SJSA1 (cell line): ENCODE measurements around the gene SERPINF2. TPM values are rescaled to one million over a fixed set of nuclear protein-coding genes. Genes with fewer than 3 reads are reported as not detected.
"Not testable (repeated sequence)": the region's sequence is repeated elsewhere in the genome, so short reads cannot be mapped to it uniquely, and the experiment has no call there.

Experiments used
- DNase-seq, 2 experiments: peaks; one replicate each; pipeline ENCODE4 v3.0.0-alpha.2; 2015 to 2020; ENCODE audit warnings: low spot score in 2 of 2, low read depth in 1 of 2
- H3K27ac ChIP-seq: fragments of 250-450 bp; sonication (Bioruptor Pico); 2 replicates; pipeline ENCODE4 v1.5.1; 2020; ENCODE audit warnings: mild to moderate bottlenecking, moderate library complexity
- H3K27me3 ChIP-seq: fragments of 250-450 bp; sonication (Bioruptor Pico); replicated peaks from 2 replicates; pipeline ENCODE4 v1.5.1; 2020; ENCODE audit warnings: mild to moderate bottlenecking, moderate library complexity
- H3K36me3 ChIP-seq: fragments of 250-450 bp; sonication (Bioruptor Pico); 2 replicates; pipeline ENCODE4 v1.5.1; 2020; ENCODE audit warnings: mild to moderate bottlenecking
- H3K4me1 ChIP-seq: fragments of 250-450 bp; sonication (Bioruptor Pico); replicated peaks from 2 replicates; pipeline ENCODE4 v1.6.1; 2021; ENCODE audit warnings: mild to moderate bottlenecking
- H3K4me3 ChIP-seq: fragments of 250-450 bp; sonication (Bioruptor Pico); 2 replicates; pipeline ENCODE4 v1.5.1; 2020; ENCODE audit warnings: mild to moderate bottlenecking
- H3K9me3 ChIP-seq: fragments of 250-450 bp; sonication (Bioruptor Pico); replicated peaks from 2 replicates; pipeline ENCODE4 v1.5.1; 2020; ENCODE audit warnings: mild to moderate bottlenecking
- total RNA-seq: library from RNA; depleted of rRNA; stranded (reverse); fragments of >200 nt; shearing (Covaris generic); gene quantifications from 2 replicates; pipeline ENCODE4 v1.2.3, GENCODE V29; 2014

SERPINF2 gene
- total RNA-seq, 1 experiment from 2014 or later = not detected

DNA sequence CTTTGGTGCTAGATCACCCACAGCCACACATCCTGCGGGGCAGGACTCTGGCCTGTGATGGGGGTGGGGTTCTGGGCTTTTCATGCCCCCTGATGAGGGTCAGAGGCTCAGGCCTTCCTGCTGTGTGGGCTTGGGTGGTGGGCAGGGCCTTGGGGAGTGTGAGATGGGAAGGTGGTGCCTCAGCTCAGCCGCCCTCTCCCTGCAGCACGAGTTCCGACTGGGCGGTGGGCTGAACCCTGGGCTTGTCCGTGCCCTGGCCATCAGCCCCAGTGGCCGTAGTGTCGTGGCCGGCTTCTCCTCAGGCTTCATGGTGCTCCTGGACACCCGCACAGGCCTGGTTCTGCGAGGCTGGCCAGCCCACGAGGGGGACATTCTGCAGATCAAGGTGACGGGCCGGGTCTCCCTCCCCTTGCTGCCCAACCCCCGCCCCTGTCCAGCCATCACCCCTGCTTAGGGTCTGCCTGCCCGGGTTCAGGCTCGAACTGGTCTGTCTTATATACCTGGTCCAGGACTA lies 6.8 kb upstream of the SERPINF2 start:
- no peak overlapping the region for H3K27ac ChIP-seq
- no peaks in the 10 kb centered on the region; the same call in 1 of the 2 replicates for H3K36me3 ChIP-seq
- peak in 1 of 2 experiments; percentile 41 for DNase-seq
- H3K9me3 ChIP-seq = no peaks in the 10 kb centered on the region
- H3K4me1 ChIP-seq = peaks cover 6% of the 10 kb centered on the region; the same call in 1 of the 2 replicates
- H3K27me3 ChIP-seq = no peaks in the 10 kb centered on the region
- no peak overlapping the region for H3K4me3 ChIP-seq

DNA sequence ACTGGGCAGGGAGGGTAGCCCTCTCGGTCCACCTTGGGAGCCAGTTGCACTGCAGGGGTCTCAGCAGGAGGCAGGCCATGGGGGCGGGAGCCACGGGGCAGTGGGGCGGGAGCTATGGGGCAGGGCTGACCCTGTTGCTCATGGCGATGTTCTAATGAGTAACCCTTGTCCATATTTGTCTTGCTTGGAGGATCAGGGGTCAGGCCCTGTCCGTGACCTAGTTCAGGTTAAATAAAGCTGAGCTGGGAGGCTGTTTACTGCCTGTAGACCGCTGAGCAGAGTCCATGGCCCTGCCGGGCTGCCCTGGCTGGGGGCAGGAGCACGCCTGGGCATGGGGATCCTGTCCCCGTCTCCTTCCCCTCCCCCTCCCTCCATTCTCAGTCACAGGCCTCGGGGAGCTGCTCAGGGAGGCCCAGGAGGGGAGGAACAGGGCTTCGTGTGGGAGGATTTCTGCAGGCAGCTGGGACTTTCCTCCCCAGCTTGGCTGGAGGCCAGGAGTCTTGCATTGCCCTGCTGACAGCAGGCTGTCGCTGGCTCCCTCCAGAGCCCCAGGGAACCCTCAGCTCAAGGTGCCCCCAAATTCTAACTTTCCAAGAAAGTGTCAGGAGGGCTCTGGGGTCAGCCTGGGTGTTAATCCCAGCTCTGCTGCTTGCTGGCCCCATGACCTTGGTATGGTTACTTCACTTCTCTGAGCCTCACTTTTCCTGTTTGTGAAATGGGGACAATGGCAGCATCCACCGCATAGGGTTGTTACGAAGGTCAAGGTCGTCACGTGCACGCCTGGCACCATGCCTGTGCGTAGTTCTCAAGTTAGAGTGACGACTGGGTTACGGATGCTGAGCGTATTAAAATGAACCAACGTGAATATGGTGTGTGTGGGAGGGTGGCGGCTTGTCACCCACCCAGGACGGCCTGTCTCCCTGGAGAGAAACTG lies 6.1 kb upstream of the SERPINF2 start:
- H3K4me1 ChIP-seq = peaks cover 6% of the 10 kb centered on the region; the same call in 1 of the 2 replicates

DNA sequence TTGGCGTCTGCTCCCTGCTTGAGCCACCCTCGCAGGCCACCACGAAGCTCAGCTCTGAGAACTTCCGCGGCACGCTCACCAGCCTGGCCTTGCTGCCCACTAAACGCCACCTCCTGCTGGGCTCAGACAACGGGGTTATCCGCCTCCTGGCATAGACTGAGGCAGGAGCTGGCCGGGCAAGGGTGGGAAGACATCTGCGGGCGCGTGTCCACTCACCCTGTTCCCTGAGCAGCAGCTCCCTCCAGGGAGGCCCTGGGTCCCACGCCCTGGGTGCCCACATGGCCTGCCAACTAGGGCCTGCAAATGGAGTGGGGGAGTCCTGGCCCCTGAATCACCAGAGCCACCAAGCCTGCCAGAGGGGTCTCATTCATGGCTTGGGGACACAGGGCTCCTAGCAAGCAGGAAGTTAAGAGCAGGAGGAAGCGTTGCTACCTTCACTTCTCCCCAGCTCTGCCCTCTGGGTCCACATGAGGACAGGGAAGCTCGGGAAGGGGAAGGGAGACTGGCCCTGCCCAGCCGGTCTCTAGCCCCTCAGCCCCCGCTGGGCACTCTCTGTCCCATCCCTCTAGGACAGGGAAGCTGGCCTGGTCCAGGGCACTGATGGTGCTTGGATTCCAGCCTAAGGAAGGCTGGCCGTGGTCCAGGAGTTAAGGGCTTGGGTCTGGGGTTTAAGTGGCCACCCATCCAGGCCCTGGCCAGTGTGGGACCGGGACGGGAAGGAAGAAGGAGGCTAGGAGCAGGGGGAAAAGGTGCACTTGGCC lies 5.0 kb upstream of the SERPINF2 start:
- no peaks in the 10 kb centered on the region for H3K36me3 ChIP-seq
- DNase-seq = peak in 1 of 2 experiments; percentile 38
- no peaks in the 10 kb centered on the region for H3K27me3 ChIP-seq
- peaks cover 6% of the 10 kb centered on the region; the same call in 1 of the 2 replicates for H3K4me1 ChIP-seq
- no peak overlapping the region for H3K4me3 ChIP-seq
- H3K9me3 ChIP-seq = no peaks in the 10 kb centered on the region
- H3K27ac ChIP-seq = no peak overlapping the region

More for the DNA sequence above, 6.1 kb upstream of the SERPINF2 start:
- Histone ChIP-seq H3K27me3 (no peaks in the 10 kb centered on the region), H3K36me3 (no peaks in the 10 kb centered on the region; the same call in 1 of the 2 replicates), H3K27ac (no peak overlapping the region), H3K4me3 (no peak overlapping the region), H3K9me3 (no peaks in the 10 kb centered on the region)
- DNase-seq = peak in 1 of 2 experiments; percentile 52

DNA sequence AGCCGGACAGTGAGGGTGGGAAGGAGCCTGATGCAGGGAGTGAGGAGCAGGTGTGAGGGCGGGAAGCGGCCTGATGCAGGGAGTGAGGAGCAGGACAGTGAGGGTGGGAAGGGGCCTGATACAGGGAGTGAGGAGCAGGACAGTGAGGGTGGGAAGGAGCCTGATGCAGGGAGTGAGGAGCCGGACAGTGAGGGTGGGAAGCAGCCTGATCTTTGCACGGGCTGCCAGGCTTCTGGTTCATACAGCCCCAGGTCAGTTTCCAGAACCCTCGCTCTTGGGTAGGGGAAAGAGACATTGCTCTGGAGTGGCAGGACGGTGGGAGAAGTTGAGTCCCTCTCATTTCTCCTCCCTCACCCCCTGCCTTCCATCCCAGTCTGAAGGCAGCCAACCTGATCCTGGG lies 772 bp upstream of the SERPINF2 start:
- H3K36me3 ChIP-seq, DNase-seq, H3K27me3 ChIP-seq, H3K4me1 ChIP-seq, H3K9me3 ChIP-seq, H3K27ac ChIP-seq, H3K4me3 ChIP-seq: not testable (repeated sequence)

DNA sequence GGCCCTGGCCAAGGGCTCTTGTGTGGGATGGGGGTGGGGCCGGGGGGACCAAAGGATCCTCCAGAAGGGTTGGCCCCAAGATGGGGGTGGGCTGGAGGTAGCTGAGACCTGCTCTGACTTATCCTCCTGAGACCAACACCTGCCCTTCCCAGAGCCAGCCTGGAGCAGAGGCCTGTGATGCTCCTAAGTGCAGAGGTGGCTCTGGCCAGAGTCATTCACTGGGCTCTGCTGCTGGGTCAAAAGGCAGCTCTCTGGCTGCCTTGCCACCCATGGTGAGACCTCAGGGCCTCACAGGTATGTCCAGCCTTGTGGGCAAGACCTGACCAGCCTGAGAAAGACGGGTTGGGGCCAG lies 393 bp downstream of the SERPINF2 start:
- no peaks in the 10 kb centered on the region for H3K27me3 ChIP-seq
- H3K9me3 ChIP-seq = no peaks in the 10 kb centered on the region

DNA sequence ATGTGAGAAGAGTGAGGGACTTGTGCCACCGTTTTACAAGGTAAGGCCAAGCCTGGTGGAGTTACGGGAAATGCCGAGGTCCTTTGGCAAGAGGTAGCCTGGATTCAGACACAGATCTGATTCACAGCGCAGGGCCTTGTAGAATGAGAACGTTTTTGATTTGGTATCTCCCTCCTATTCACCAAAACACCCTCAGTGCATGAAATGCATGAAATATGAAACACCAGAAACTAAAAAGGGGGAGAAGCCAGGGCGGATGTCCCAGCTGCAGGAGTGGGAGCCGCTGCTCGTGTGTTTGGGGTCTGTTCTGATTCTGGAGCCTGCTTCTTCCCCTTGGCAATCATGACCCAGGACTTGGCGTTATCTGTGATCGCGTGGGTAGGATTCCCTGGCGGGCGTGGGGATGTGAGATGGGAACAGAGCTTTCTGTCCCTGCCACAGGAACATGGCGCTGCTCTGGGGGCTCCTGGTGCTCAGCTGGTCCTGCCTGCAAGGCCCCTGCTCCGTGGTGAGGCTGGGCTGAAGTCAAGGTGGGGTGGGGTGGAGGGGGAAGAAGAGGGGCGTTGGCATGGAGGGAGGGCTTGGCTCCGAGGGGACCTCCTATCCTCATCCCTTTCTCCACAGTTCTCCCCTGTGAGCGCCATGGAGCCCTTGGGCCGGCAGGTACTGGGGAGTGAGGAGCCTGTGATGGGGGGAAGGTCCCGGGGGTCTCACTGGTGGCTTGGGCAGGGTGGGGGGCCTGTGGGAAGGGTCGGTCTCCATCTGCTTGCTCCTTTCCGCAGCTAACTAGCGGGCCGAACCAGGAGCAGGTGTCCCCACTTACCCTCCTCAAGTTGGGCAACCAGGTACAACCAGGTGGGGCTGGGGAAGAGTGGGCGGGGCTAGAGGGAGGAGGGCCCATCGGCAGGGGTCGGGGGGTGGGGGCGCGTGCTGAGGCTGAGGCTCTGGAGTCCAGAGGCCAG lies 2.2 kb downstream of the SERPINF2 start:
- Histone ChIP-seq H3K4me1 (no peaks in the 10 kb centered on the region), H3K4me3 (no peak overlapping the region), H3K9me3 (no peaks in the 10 kb centered on the region), H3K27ac (no peak overlapping the region), H3K27me3 (no peaks in the 10 kb centered on the region), H3K36me3 (no peaks in the 10 kb centered on the region)
- DNase-seq = peak in 1 of 2 experiments; percentile 40

More for the DNA sequence above, 393 bp downstream of the SERPINF2 start:
- no peak overlapping the region for H3K4me3 ChIP-seq
- no peak for DNase-seq
- H3K4me1 ChIP-seq = no peaks in the 10 kb centered on the region
- no peak overlapping the region for H3K27ac ChIP-seq
- no peaks in the 10 kb centered on the region for H3K36me3 ChIP-seq

DNA sequence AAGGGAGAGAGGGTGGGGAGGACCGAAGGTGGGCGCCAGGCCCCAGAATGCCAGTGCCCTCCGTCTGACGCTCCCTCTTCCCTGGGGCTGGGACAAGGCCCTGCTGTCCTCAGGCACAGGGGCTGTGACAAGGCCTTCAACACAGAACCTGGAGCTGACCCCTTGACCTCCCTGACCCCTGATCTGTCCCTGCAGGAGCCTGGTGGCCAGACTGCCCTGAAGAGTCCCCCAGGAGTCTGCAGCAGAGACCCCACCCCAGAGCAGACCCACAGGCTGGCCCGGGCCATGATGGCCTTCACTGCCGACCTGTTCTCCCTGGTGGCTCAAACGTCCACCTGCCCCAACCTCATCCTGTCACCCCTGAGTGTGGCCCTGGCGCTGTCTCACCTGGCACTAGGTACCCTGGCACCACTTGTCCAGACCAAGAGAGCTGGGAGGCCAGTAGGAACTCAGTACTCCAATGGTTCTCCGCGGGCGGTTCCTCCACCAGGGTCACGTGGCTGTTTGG lies 2.9 kb downstream of the SERPINF2 start:
- Histone ChIP-seq H3K4me3 (no peak overlapping the region), H3K9me3 (no peaks in the 10 kb centered on the region), H3K36me3 (no peaks in the 10 kb centered on the region), H3K27me3 (no peaks in the 10 kb centered on the region), H3K4me1 (no peaks in the 10 kb centered on the region), H3K27ac (no peak overlapping the region)
- DNase-seq = peak in 1 of 2 experiments; percentile 36

DNA sequence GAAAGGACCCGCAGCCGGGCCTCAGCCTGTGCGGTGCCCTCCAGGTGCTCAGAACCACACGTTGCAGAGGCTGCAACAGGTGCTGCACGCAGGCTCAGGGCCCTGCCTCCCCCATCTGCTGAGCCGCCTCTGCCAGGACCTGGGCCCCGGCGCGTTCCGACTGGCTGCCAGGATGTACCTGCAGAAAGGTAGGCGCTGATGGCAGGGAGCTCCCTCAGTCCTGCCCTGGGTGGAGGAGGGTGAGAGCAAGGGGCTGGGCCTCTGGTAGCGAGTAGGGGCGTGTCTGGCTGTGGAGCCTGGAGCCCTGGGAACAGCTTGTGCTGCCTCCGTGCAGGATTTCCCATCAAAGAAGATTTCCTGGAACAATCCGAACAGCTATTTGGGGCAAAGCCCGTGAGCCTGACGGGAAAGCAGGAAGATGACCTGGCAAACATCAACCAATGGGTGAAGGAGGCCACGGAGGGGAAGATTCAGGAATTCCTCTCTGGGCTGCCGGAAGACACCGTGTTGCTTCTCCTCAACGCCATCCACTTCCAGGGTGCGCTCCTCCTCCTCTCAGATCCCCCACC lies 4.4 kb downstream of the SERPINF2 start:
- Histone ChIP-seq H3K4me1 (no peaks in the 10 kb centered on the region), H3K4me3 (no peak overlapping the region), H3K27me3 (no peaks in the 10 kb centered on the region), H3K27ac (no peak overlapping the region), H3K36me3 (no peaks in the 10 kb centered on the region), H3K9me3 (no peaks in the 10 kb centered on the region)
- peak in 1 of 2 experiments; percentile 35 for DNase-seq

DNA sequence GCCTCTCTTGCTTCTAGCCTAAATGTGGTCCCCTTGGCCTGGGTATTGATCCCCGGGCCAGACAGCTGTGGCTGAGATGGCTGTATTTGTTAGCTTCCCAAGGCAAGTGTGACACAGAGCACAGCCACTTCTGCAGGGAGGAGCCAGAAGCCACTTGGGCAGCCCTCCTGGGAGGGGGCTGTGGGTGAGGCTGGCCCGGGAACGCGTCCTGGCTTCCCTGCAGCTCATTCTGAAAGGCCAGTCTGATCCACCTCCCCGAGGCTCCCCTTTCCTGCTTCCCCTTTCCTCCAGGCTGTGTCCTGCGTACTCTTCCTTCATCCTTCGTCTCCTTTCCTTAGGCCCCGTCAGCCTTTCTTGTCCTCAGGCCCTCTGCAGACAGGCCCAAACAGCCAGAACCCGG lies 8.0 kb downstream of the SERPINF2 start:
- Histone ChIP-seq H3K4me3 (no peak overlapping the region), H3K36me3 (no peaks in the 10 kb centered on the region), H3K27me3 (no peaks in the 10 kb centered on the region), H3K9me3 (no peaks in the 10 kb centered on the region), H3K4me1 (no peaks in the 10 kb centered on the region), H3K27ac (no peak overlapping the region)
- DNase-seq = no peak

DNA sequence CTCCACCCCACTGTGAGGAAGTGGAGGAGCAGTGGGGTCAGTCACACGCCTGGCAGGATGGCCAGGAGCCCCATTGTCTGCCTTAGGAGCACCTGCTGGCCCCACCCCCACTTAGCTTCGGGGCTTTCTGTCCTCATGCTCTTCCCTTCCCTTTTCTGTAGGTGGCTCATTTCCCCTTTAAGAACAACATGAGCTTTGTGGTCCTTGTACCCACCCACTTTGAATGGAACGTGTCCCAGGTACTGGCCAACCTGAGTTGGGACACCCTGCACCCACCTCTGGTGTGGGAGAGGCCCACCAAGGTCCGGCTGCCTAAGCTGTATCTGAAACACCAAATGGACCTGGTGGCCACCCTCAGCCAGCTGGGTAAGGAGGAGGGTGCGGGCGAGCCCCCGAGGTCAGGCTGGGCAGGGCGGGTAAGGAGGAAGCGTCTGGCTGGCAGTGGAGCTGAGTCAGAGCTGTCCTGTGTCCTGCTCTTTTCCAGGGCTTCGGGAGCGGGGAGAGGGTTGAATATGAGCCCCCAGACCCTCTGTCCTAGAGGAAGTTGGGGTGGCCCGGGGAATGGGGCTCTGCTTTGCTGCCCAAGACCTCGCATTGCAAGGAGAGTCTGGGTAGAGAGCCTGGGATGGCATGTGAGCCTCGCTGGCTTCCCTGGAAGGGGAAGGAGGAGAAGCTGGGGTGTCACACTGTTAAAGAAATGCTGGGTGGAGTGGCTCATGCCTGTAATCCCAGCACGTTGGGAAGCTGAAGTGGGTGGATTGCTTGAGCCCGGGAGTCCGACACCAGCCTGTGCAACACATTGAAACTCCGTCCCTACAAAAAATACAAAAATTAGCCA lies 10.0 kb downstream of the SERPINF2 start:
- H3K27me3 ChIP-seq = no peaks in the 10 kb centered on the region
- H3K4me3 ChIP-seq = no peak overlapping the region
- H3K9me3 ChIP-seq = no peaks in the 10 kb centered on the region
- DNase-seq = no peak
- H3K27ac ChIP-seq = no peak overlapping the region
- H3K4me1 ChIP-seq = no peaks in the 10 kb centered on the region
- no peaks in the 10 kb centered on the region for H3K36me3 ChIP-seq

DNA sequence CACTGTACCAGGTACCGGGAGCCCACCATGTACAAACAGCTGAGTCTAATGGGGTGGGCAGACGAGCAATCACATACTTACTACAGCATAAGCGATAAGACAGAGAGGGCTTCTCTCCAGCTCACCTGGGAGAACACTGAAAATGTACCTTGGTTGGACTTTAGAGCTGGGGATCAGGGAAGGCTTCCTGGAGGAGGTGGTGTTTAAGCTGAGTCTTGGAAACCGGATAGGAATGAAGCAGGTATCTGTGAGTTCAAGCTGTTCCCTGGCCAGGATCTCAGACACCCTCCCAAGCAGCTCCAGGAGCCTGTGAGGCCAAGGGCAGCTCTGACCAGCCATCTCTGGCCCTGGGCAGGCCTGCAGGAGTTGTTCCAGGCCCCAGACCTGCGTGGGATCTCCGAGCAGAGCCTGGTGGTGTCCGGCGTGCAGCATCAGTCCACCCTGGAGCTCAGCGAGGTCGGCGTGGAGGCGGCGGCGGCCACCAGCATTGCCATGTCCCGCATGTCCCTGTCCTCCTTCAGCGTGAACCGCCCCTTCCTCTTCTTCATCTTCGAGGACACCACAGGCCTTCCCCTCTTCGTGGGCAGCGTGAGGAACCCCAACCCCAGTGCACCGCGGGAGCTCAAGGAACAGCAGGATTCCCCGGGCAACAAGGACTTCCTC lies 11.2 kb downstream of the SERPINF2 start:
- no peak for DNase-seq
- H3K36me3 ChIP-seq = no peaks in the 10 kb centered on the region
- no peaks in the 10 kb centered on the region for H3K9me3 ChIP-seq
- H3K27me3 ChIP-seq = no peaks in the 10 kb centered on the region
- no peaks in the 10 kb centered on the region for H3K4me1 ChIP-seq
- H3K27ac ChIP-seq = no peak overlapping the region
- H3K4me3 ChIP-seq = no peak overlapping the region
